HL-60 (cell line): ENCODE results near the gene ST6GALNAC2.

Experiments used
- DNase-seq, 2 experiments: peaks; one replicate each; pipeline ENCODE4 v3.0.0-alpha.2; 2010 to 2020; ENCODE audit warnings: low read depth in 1 of 2, low spot score in 1 of 2
- H3K27ac ChIP-seq: fragments of 250-450 bp; sonication (Bioruptor Pico); replicated peaks from 2 replicates; pipeline ENCODE4 v1.5.1; 2020; ENCODE audit warnings: mild to moderate bottlenecking, moderate library complexity
- H3K27me3 ChIP-seq: fragments of 250-450 bp; sonication (Bioruptor Pico); 2 replicates; pipeline ENCODE4 v1.5.1; 2021; ENCODE audit warnings: mild to moderate bottlenecking, moderate library complexity; ENCODE audit not compliant: insufficient read depth, poor library complexity, severe bottlenecking
- H3K4me3 ChIP-seq: replicated peaks from 2 replicates; pipeline ENCODE4 v1.5.1; 2011; ENCODE audit warnings: mild to moderate bottlenecking, control low read depth, low read length; ENCODE audit not compliant: insufficient read depth
- CTCF ChIP-seq: IDR thresholded peaks from one replicate; pipeline ENCODE4 v1.5.1; 2011; ENCODE audit warnings: low read length, control low read depth, inconsistent platforms; ENCODE audit not compliant: insufficient read depth
- GABPA ChIP-seq: IDR thresholded peaks from 2 replicates; pipeline ENCODE4 v1.6.1; 2012; ENCODE audit warnings: low read depth
- POLR2AphosphoS5 ChIP-seq: IDR thresholded peaks from 2 replicates; pipeline ENCODE4 v1.6.1; 2012; ENCODE audit warnings: low read depth
- REST ChIP-seq: IDR thresholded peaks from 2 replicates; pipeline ENCODE4 v1.6.1; 2012; ENCODE audit warnings: low read depth; ENCODE audit not compliant: insufficient replicate concordance
- SPI1 ChIP-seq: IDR thresholded peaks from 2 replicates; pipeline ENCODE4 v1.6.1; 2012; ENCODE audit warnings: low read depth, mild to moderate bottlenecking, borderline replicate concordance

Gene ST6GALNAC2

GRCh38 chr17:76538281-76538931, 47.3 kb downstream of the ST6GALNAC2 start:
- H3K4me3 ChIP-seq = no peak overlapping the region
- TF ChIP-seq GABPA (no peak), SPI1 (no peak), CTCF (no peak)
- peaks cover 19% of the 10 kb centered on the region for H3K27me3 ChIP-seq
- no peak overlapping the region for H3K27ac ChIP-seq
- no peak for DNase-seq

GRCh38 chr17:76537578-76538280, 47.9 kb downstream of the ST6GALNAC2 start, which contains the start of gene CYGB:
CYGB (minus strand) TSS chr17:76537709; CDS start chr17:76537542, 167 bp downstream.
- peaks cover 16% of the 10 kb centered on the region for H3K27me3 ChIP-seq
- TF ChIP-seq CTCF (no peak), SPI1 (no peak), REST (no peak), GABPA (no peak)
- no peak within 1 kb of the TSS for H3K4me3 ChIP-seq
- DNase-seq = no peak
- H3K27ac ChIP-seq = no peak within 1 kb of the TSS

- DNase-seq = no peak
- Histone ChIP-seq H3K27me3 (peaks cover 16% of the 10 kb centered on the region), H3K27ac (no peak overlapping the region), H3K4me3 (no peak overlapping the region)
- no peak for TF ChIP-seq GABPA
- no peak for TF ChIP-seq POLR2AphosphoS5
- no peak for TF ChIP-seq CTCF
- TF ChIP-seq REST = no peak
- no peak for TF ChIP-seq SPI1
Measured at GRCh38 chr17:76537288-76537577, 48.4 kb downstream of the ST6GALNAC2 start.
